ENCODE measurements around the gene SPRY4.
A peak's percentile ranks its signal among the peaks of the same experiment; 100 is the strongest.
"Not testable (repeated sequence)": the region's sequence is repeated elsewhere in the genome, so short reads cannot be mapped to it uniquely, and the experiment has no call there.

Gene SPRY4

DNA sequence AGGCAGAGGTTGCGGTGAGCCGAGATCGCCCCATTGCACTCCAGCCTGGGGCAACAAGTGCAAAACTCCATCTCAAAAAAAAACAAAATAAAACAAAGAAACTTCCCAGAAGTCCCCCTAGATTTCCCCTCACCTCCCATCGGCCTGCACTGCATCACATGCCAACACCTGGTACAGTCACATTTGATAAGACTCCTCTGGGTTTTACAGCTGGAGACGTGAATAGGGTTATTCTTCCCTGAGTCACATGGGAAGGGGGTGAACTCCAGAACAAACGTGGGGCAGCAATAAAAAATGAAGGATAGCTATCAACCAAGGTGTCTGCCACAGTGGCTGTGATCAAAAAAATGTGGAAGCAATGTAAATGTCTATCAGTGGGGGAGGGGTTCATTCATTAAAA is 26.0 kb downstream of the SPRY4 start:
- DNase-seq, result peak in 1 of 10 donors; percentile 7
- intact Hi-C loops (cut with DNase I), result no loop called here

GRCh38 chr5:142297786-142298185 is 27.0 kb downstream of the SPRY4 start:
- DNase-seq, result peak in 1 of 10 donors; percentile 6
- intact Hi-C loops (cut with DNase I), result not testable (repeated sequence)

DNA sequence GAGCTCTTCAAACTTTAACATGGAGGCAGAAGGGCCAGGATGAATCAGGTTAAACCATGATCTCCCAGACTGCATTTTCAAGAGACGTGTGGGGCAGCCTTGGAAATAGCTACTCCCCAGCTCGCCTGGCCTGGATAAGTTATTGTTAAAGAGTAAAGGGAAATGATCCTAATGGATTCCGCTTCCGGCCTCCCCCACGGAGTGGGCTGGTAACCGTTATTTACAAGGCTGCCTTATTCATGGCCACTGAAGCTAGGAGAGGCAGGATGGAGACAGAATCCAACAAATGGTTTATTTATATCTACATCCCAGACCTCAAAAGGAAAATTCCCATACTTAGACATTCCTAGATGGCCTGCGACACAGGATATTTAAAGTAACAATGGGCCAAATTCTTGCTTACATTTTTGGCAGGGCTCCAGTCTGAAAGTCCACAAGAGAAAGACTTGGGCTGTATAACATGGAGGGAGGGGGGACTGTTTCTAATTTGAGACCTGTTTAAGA is 27.9 kb downstream of the SPRY4 start:
- intact Hi-C loops (cut with DNase I), result no loop called here
- no peak for DNase-seq

- peak in 1 of 10 donors; percentile 12 for DNase-seq
- intact Hi-C loops (cut with DNase I), result no loop called here
These were observed 28.6 kb downstream of the SPRY4 start for GRCh38 chr5:142295960-142296860.

DNA sequence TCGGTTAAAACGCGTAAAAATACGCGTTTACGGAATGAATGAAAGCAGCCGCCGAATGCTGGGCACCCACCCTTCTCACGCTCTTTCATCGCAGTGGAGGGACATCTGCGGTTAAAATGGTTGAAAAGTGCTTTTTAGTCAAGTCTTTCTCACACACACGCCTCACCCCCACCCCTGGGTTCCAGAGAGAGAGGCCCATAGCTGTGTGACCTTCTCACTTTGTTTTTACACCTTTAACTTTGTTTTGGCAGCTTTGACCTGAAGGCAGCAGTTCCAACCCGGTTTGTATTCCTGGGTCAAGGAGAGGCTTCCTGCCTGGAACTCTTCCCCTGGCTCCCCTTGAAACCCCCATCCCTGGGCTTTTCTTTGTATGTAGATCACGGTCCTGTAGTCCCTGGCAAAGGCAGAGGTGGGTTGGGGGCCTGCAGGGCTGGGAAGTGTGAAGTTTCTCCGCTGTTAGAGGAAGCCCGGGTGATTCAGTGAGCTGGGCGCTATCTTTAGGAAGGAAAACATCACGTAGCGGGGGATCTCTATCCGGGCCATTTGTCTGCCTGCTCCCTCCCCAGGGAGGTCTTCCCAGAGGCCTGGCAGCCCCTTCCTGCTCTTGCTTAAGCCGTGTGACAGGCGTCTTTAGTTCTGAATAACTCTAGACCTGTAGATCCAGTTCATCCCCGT is 29.6 kb downstream of the SPRY4 start:
- intact Hi-C loops (cut with DNase I), result no loop called here
- DNase-seq, result no peak

DNA sequence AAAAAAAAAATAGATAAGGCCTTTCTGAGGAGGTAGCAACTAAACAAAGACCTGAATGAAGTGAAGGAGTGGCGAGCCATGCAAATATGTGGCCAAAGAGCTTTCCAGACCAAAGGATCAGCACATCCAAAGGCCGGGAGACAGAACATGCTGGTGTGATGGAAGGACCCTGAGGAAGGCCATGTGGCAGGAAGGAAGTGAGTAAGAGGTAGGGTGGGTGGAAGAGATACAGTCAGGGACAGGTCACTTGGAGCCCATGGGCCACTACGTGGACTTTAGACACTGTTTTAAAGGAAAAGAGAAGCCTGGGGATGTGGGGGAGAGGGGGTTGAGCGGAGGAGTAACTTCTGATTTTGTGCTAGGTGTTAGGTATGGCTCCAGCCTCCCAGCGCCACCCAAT is 31.3 kb downstream of the SPRY4 start:
- no peak for DNase-seq
- intact Hi-C loops (cut with DNase I), result no loop called here

GRCh38 chr5:142292808-142293207 is 32.0 kb downstream of the SPRY4 start:
- DNase-seq, result no peak
- intact Hi-C loops (cut with DNase I), result no loop called here

GRCh38 chr5:142292249-142292648 is 32.6 kb downstream of the SPRY4 start:
- intact Hi-C loops (cut with DNase I), result no loop called here
- DNase-seq, result no peak

DNA sequence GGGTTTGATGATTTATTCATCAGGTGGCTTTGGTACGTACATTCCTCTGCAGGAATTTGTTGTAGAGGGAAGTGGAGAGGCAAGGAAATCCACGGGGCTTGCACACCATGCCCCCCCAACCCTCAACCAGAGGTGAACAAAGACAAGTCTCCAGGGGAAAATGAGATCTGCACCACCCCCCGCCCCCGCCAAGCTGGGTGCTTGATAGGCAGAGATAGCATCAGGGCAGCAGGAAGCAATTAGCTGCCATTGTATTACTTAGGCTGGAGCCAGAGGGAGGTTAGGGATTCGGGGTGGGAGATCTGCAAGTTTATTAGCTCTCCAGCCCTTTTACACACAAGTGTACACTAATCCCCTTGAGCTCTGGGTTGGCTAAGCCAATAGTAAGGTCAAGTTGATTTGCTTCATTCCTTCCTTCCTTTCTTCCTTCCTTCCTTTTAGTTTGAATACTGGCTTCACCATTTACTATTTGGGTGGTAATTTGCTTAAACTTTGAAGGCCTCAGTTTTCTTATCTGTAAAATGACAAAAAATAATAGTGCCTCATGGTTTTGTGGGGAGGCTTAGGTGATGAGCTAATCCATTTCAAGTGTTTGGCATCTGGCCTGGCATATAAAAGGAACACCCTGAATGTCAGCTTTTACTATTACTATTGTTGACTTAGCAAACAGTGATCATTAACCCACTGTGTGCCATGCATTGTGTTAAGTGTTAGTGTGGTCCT is 34.1 kb downstream of the SPRY4 start:
- intact Hi-C loops (cut with DNase I), result no loop called here

DNA sequence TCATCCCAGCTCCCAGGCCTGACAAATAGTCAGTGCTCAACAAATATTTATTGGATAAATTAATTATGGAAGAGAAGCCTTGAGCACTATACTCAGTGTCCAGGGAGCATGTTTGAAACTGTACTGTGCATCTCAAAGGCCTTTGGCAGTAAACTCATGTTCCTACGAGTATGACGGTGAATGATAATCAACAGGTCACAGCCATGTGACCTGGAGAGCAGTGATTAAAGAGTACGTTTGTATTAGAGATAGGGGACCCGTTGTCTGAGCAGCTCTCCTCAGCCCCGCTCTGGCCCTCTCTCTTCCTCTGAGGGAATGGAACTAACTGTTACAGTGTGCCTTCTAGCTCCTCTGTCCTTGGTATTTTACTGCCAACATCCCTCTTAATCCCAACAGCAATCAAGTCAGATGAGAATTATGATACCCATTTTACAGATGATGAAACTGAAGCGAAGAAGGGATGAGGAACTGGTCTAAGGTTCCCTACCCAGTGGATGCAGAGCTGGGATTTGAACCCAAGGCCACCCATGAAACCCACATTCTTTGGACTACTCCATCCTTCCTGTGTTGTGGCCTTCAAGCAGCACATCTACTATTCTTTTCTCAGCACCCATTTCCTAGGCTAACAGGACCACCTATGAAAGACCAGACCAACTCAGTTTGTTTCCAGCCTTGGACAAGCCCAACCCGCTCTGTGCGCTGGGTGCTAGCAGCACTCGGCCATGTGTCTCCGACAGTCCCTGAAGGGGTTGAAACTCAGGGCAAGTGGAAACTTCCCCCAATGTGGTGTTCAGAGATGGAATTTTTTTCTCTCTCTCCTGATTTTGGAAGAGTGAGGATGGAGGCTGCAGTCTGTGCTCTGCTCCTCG is 34.9 kb downstream of the SPRY4 start:
- DNase-seq, result peak in 1 of 10 donors; percentile 39
- intact Hi-C loops (cut with DNase I), result no loop called here

More for the DNA sequence above, 34.1 kb downstream of the SPRY4 start:
- peak in 1 of 10 donors; percentile 55 for DNase-seq

GRCh38 chr5:142287973-142288313 is 36.9 kb downstream of the SPRY4 start:
- intact Hi-C loops (cut with DNase I), result no loop called here
- no peak for DNase-seq

DNA sequence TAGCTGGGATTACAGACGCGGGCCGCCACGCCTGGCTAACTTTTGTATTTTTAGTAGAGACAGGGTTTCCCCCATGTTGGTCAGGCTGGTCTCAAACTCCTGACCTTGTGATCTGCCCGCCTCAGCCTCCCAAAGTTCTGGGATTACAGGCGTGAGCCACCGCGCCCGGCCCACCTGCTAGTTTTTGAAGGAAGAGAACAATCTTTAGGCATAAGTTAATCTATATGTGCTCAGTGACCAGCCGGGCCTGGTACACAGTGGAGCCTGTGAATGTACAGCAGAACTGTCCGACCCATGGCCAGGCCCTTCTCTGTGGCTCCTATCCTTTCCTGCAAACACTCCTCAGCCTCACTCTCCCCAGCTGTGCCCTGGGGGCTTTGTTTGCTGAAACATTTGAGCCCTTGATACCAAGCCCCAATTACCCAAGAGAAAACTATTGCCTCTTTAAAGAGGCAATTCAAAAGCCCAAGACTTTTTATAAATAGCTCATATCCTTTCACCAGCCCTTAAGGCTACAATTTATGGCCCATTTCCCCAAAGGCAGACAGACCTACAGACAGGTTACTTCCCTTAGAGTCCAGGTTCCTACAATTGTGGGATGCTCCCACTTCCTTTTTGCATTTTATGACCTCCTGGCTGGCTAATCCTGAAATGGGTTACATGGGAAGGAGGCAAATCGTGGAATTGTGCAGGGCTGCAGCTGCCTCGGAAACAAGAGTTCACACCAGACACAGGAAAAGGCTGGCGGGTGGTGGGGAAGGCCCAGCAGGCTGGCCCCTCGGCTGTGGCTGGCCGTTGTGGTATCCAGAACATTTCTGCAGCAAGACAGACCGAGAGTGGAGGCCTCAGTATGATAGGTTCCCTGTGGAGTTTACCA is 37.5 kb downstream of the SPRY4 start:
- intact Hi-C loops (cut with DNase I), result no loop called here
- peak in 1 of 10 donors; percentile 57 for DNase-seq

DNA sequence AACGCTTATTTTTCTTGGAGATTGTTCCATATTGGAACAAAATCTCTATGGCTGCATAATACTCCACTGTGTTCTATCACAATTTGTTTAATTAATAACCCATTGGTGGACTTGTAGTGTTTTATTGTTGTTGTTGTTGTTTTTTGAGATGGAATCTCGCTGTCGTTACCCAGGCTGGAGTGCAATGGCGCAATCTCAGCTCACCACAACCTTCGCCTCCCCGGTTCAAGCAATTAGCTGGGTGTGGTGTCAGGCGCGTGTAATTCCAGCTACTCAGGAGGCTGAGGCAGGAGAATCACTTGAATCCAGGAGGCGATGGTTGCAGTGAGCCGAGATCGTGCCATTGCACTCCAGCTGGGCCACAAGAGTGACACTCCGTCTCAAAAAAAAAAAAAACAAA is 38.7 kb downstream of the SPRY4 start:
- no peak for DNase-seq
- intact Hi-C loops (cut with DNase I), result no loop called here

- intact Hi-C loops (cut with DNase I), result no loop called here
- peak in 1 of 10 donors; percentile 33 for DNase-seq
These were observed 41.5 kb downstream of the SPRY4 start for GRCh38 chr5:142283304-142283703.

- DNase-seq, result no peak
- intact Hi-C loops (cut with DNase I), result no loop called here
These were observed 42.9 kb downstream of the SPRY4 start for GRCh38 chr5:142281966-142282365.

- DNase-seq, result no peak
- intact Hi-C loops (cut with DNase I), result no loop called here
These were observed 43.8 kb downstream of the SPRY4 start for GRCh38 chr5:142281008-142281367.

- no peak for DNase-seq
These were observed 44.5 kb downstream of the SPRY4 start for GRCh38 chr5:142280066-142281007.

GRCh38 chr5:142278627-142279026 is 46.2 kb downstream of the SPRY4 start:
- intact Hi-C loops (cut with DNase I), result no loop called here
- DNase-seq, result no peak

More at GRCh38 chr5:142280066-142281007, 44.5 kb downstream of the SPRY4 start:
- intact Hi-C loops (cut with DNase I), result no loop called here
